HepG2 (cell line): ENCODE results near the gene RNH1.

Source experiments
- CEBPB ChIP-seq: IDR thresholded peaks from 2 replicates; pipeline ENCODE4 v1.6.1; 2011; ENCODE audit warnings: low read depth, low read length, improper control_type of control experiment, borderline replicate concordance
- EZH2 ChIP-seq: conservative IDR thresholded peaks from 2 replicates; pipeline ENCODE4 v1.6.1; 2012; ENCODE audit warnings: mild to moderate bottlenecking, low read depth, low read length, moderate library complexity
- GABPA ChIP-seq, 2 experiments: IDR thresholded peaks; 2 replicates each; pipeline ENCODE4 v1.6.1; 2011 to 2016; ENCODE audit warnings: low read depth in 2 of 2, low read length in 1 of 2, missing biosample characterization in 1 of 2, missing genetic modification characterization in 1 of 2
- HOXA7 ChIP-seq: sonication (generic); formaldehyde crosslinking; IDR thresholded peaks from 2 replicates; pipeline ENCODE4 v1.8.1; 2022; ENCODE audit warnings: mild to moderate bottlenecking, missing genetic modification reagents, moderate library complexity
- SIN3A ChIP-seq: IDR thresholded peaks from 2 replicates; pipeline ENCODE4 v1.6.1; 2011; ENCODE audit warnings: low read depth, mild to moderate bottlenecking, control low read depth, low read length, borderline replicate concordance
- TEAD3 ChIP-seq: optimal IDR thresholded peaks from 2 replicates; pipeline ENCODE3; 2016; ENCODE audit warnings: borderline replicate concordance
- ZBTB49 ChIP-seq: sonication (generic); formaldehyde crosslinking; IDR thresholded peaks from 2 replicates; pipeline ENCODE4 v1.4.0; 2020; ENCODE audit warnings: missing genetic modification reagents, borderline replicate concordance

GRCh38 chr11:506995-507726 lies at the start of gene RNH1:
- TF ChIP-seq ZBTB49 (CRISPR knock-in tag) (peak; percentile 70; the same call in 1 of the 2 replicates), SIN3A (no peak), EZH2 (no peak), HOXA7 (no peak), TEAD3 (CRISPR knock-in tag) (no peak), GABPA (IDR thresholded peaks at IDR 0.05; ENCODE audit: low read depth, low read length) (no peak), GABPA (CRISPR knock-in tag; IDR thresholded peaks at IDR 0.05; ENCODE audit: low read depth) (no peak), CEBPB (no peak)
